Medulla oblongata (tissue), 1 donor: ENCODE measurements around the gene INTS6L.
A peak's percentile ranks its signal among the peaks of the same experiment; 100 is the strongest.

Experiments
- DNase-seq: peaks from one replicate; pipeline ENCODE4 v3.0.0-alpha.2; 2015; ENCODE audit errors: extremely low spot score

Gene INTS6L

DNA sequence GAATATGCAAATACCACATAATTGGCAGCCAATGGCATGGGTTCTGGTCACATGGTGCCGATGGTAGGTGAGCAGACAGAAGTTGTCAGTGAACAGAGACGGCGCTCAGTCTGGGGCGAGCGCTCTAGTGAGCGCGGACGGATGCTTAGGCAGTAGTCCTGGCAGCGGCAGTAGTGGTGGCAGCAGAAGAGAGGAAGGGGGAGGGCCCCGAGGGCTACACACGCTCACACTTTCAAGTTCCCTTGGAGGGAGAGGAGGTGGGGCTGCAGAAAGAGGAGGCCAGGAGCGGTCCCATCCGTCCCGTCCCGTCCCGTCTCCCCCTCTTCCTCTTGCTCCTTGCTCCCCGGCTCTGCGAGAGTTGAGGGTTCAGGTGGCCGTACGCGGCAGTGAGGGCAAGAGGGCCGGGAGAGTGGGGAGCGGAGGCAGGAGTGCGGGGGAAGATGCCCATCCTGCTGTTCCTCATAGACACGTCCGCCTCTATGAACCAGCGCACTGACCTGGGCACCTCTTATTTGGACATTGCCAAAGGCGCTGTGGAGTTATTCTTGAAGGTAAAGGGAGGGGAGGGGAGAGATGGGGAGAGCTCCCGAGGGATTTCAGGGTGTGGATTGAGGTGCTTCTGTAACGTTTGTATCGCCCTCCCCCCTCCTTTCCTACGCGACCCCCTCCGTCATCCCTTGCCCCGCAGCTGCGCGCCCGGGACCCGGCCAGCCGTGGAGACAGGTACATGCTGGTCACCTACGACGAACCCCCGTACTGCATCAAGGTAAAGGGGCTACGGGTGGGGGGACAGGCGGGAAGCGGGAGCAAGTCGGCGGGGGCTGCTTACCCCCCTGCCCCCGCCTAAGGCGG lies at the start of gene INTS6L:
Gene INTS6L, plus strand, starts transcription at position 108 of the 852 bp plus-strand sequence. Its CDS starts 333 bp downstream, at position 441.
- peak; percentile 94 for DNase-seq

DNA sequence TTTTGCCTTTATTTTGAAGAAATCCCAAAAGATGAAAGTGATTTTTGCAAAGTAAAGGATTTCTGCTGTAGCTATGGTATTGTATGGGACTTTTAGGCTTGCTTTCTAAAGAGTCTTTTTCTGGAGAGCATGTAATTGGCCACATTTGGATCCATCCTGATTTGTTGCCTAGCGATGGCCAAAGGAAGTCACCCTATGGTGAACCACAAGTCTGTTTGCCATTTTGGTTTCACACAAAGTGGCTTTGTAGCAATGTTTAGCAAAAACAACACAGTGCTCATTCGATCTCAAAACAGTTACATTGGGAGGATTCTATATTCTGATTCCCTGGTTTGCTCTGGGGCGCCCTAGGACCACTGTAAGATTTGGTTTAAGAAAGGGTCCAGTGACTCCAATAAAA lies 44.1 kb upstream of the INTS6L start:
- DNase-seq, result no peak

- DNase-seq, result peak; percentile 70
Measured at GRCh38 chrX:135477576-135477975, 42.9 kb upstream of the INTS6L start.

GRCh38 chrX:135480076-135480475 lies 40.4 kb upstream of the INTS6L start:
- no peak for DNase-seq

- no peak for DNase-seq
Measured at GRCh38 chrX:135481696-135482179, 38.7 kb upstream of the INTS6L start.

DNA sequence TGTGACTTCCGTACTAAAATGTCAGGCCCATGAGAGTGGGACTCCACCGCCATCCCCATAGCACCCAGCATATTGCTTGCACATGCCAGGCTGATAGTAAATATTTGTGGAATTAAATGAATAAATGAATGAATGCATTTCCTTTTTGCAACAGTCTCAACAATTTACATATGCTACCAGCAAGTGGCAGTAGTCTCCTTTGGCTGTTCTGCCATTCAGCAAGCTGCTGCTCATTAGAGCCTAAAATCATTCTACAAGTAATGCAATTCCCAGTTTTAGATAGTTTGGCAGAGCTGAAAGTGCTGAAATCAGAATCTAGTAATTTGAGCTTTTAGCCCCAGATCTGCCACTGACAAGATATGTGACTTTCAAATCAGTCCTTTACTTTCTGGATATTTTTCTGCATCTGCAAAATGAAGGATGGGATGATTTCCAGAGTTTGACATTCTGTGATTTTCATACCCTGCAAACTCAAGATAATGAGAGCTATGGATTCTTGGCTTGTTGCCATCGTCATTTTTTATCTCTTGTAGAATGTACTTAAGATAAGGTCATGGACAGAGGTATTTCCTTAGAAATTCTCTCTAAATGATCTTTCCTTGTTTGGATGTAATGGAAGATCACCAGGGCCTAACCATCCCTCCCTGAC lies 35.7 kb upstream of the INTS6L start:
- DNase-seq, result peak; percentile 20

GRCh38 chrX:135489542-135489941 lies 30.9 kb upstream of the INTS6L start:
- DNase-seq, result no peak

GRCh38 chrX:135490979-135491514 lies 29.4 kb upstream of the INTS6L start:
- no peak for DNase-seq

DNA sequence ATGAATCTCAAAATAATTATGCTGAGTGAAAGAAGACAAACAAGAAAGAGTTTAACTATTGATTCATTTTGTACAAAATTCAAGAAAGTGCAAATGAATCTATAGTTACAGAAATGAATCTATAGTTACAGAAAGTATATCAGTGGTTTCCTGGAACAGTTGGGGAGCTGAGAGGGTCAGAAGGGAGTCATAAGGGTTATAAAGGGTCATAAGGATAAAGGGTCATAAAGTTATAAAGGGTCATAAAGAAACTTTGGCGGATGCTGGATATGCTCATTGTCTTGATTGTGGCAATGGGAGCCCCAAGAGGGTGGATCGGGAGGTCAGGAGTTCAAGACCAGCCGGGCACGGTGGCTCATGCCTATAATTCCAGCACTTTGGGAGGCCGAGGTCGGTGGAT lies 26.0 kb upstream of the INTS6L start:
- no peak for DNase-seq

DNA sequence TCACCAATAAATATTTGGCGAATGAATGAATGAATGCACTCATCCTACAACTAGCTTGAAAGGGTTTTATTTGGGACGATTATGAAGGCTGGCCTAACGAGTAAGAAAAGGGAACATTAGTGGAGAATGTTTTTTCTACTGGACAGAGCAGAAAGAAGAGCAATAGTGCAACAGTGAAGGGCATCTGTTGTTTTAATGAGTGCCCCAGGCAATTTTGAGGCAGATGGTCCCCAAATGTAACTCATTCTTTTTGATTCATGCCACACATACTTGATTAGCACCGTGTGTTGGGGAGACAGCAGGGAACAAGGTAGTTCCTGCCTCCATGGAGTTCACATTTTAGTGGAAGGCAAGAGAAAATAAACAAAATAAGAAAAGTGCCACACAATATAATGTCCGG lies 22.7 kb upstream of the INTS6L start:
- DNase-seq, result no peak

DNA sequence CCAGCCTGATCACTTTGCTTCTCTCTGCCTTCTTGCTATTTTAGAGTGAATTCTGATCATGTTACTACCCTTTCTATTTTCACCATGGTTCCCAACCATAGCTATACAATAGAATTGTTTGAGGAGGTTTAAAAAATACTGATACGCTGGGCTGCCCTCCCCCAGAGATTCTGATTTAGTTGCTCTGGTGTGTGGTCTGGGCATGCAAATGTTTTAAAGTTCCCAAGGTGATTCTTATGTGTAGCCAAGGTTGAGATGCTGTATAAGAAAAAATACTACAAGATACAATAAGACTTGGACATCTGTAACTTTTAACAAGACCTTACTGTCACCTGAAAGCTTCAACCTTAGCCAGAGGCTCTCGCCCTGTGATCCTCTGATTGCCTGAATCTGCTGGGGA lies 22.2 kb upstream of the INTS6L start:
- no peak for DNase-seq

GRCh38 chrX:135505351-135505750 lies 15.1 kb upstream of the INTS6L start:
- DNase-seq, result no peak

DNA sequence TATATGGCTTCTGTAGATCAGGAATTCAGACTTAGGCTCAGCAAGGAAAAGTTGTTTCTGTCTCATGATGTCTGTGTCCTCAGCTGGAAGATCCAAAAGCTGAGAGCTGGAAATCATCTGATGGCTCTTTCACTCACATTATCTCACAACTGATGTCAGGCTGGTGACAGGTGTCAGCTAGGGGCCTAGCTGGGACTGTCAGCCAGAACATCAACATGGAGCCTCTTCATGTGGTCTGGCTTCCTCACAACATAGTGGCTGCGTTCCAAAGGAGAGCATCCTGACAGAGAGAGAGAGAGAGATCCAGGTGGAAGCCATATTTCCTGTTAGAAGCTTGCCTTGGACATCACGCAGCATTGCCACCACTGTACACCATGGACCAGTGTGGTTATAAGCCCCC lies 10.6 kb upstream of the INTS6L start:
- DNase-seq, result no peak

DNA sequence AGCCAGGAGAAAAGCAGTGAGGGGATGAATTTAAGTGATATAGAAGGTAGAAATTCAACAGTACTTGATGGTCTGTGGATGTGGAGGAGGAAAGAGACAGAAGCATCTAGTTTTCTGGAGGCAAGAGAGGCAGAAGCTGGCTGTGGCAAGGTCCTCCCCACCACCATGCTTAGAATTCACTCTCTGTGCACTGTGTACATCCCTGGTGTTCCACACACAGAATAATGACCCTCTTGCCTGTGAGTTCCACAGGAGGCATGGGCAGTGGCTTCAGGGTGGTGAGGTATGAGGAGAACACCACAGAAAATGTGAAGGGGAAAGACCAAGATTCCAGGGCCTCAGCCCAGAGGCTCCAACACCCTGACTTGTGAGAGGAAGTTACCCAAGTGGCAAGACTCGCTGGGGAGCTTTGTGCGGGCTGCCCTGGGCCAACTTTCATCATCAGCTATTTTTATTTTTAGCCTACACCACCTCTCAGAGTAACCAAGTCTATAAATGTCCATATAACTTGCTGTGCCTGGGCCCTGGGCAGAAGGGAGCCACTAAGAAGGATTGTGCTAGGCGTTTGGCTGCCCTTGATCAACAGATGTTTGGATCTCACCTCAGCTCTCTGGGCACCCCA lies 7.8 kb upstream of the INTS6L start:
- DNase-seq, result no peak

- DNase-seq, result no peak
Measured at GRCh38 chrX:135513130-135513515, 7.3 kb upstream of the INTS6L start.

DNA sequence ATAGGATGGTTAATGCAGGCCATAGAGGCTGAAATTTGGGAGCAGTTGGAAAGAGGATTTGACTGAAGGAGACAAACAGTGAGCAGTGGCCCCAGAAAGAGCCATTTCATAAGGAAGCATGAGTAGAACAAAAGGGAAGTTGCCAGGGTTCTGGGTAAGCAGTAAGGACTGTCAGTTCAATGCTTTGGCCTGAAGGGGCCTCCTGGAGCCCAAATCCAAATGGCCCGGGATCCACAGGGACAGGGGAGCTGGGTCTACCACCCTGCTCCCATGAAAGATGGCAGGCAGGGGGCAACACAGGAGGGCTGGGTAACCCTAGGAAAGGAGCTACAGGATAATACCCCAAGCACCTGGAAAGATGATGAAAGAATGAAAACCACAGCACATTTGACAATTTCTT lies 4.1 kb upstream of the INTS6L start:
- no peak for DNase-seq

- DNase-seq, result no peak
Measured at GRCh38 chrX:135518161-135518560, 2.3 kb upstream of the INTS6L start.

DNA sequence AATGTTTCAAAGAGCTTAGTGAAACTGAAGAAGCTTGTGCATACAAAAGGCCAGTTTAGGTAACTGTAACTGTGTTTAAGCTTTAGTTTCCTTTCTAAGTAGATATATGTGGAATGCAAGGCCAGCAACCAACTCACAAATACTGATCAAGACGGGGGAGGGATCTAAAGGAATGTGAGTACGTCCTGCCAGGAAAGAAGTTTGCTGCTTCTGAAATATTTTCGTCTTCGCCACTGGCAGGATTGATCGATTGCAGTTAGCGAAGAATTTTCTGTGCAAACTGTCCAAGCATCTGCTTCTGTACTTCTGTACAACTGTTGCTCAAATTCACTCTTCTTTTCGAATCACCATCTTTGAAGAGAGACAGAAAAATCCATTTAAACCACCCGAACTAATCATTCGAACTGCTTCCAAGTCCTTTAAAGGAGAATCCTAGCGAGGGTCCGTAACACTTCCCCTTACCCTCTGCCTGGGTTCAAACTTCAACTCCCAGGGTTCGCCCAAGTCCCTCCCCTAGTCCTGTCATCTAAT lies 373 bp upstream of the INTS6L start:
- no peak for DNase-seq

DNA sequence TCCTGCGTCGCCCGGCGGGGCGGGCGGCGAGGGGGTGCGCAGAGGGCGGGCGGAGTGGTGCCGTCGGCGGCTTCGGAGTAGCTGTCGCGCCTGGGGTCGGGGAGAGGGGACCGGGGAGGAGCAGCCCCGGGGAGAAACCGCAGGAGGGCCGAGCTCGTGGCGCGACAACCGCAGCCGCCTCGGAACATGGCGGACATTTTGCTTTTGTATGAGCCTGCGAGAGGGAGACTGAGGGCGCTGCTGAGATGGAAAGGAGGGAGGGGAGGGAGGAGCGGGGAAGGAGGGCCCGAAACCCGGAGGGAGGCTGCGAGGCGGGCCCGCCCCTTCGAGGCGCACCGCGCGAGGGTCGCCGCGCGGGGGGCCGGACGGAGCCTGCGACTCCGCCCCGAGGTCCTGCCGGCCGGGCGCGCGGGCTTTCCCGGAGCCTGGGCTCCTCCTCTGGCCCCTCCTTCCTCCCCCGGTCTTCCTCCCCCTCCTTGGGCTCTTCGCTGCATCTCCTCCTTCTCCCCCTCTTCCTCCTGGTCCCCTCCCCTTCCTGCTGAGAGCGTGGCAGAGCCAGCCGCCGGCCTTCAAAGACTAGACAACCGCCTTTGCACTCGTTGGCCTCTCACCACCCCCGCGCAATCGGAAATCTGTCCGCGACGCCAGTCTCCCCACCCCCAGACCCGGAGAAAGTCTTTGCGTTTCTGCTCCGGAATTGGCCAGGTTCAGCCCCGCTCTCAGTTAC lies 1.1 kb downstream of the INTS6L start:
- DNase-seq, result peak; percentile 89

- no peak for DNase-seq
Measured at GRCh38 chrX:135522132-135522530, 1.7 kb downstream of the INTS6L start.

GRCh38 chrX:135522878-135523693 lies 2.6 kb downstream of the INTS6L start:
- no peak for DNase-seq
